ENCODE data around the gene KCNH1.

DNA sequence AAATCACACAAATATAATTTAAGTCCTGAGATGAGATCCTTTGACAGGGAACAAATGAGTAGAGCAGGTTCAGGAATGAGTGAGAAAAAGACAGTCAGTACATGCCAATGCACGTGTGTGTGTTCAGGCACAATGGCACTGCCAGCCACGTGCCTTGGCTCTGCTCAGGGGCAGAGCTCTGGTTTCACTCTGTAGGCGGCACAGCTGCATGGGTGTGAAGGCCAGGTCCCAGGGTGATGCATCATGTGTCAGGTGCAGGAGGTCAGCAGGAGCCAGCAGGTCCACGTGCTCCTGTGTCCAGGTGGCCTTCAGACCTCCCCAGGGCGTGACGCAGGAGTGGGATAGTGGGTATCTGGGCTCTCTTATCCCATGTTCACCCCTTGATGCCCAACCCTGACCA is 386.1 kb downstream of the KCNH1 start:
- TF ChIP-seq, protein P1, sequence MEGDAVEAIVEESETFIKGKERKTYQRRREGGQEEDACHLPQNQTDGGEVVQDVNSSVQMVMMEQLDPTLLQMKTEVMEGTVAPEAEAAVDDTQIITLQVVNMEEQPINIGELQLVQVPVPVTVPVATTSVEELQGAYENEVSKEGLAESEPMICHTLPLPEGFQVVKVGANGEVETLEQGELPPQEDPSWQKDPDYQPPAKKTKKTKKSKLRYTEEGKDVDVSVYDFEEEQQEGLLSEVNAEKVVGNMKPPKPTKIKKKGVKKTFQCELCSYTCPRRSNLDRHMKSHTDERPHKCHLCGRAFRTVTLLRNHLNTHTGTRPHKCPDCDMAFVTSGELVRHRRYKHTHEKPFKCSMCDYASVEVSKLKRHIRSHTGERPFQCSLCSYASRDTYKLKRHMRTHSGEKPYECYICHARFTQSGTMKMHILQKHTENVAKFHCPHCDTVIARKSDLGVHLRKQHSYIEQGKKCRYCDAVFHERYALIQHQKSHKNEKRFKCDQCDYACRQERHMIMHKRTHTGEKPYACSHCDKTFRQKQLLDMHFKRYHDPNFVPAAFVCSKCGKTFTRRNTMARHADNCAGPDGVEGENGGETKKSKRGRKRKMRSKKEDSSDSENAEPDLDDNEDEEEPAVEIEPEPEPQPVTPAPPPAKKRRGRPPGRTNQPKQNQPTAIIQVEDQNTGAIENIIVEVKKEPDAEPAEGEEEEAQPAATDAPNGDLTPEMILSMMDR (conservative IDR thresholded peaks at IDR 0.05) = no peak
- TF ChIP-seq ZFX (IDR thresholded peaks at IDR 0.05) = no peak
